Liver (tissue), 9 donors: ENCODE results near the gene SLC9A1. TPM values are rescaled to one million over a fixed set of nuclear protein-coding genes. Genes with fewer than 3 reads are reported as not detected.

Experiments
- DNase-seq: peaks from one replicate; pipeline ENCODE4 v3.0.0-alpha.2; 2017; ENCODE audit warnings: low spot score
- H3K27ac ChIP-seq, 2 donors: one replicate each; pipeline ENCODE4 v1.7.0; 2013; ENCODE audit warnings: inconsistent platforms in 2 of 2, low read length in 2 of 2, control low read depth in 1 of 2, low read depth in 1 of 2, mild to moderate bottlenecking in 1 of 2
- H3K27me3 ChIP-seq, 4 donors: one replicate each; pipeline versions ENCODE4 v1.6.1 to v1.7.0; 2013; ENCODE audit warnings: low read length in 3 of 4, inconsistent platforms in 1 of 4, mild to moderate bottlenecking in 1 of 4, moderate library complexity in 1 of 4; ENCODE audit not compliant: control insufficient read depth in 4 of 4, insufficient read depth in 4 of 4
- H3K36me3 ChIP-seq, 4 donors: one replicate each; pipeline versions ENCODE4 v1.6.1 to v1.7.0; 2013; ENCODE audit warnings: low read length in 3 of 4, mild to moderate bottlenecking in 3 of 4, low read depth in 1 of 4, moderate library complexity in 1 of 4; ENCODE audit not compliant: control insufficient read depth in 4 of 4, insufficient read depth in 3 of 4
- H3K4me1 ChIP-seq, 4 donors: one replicate each; pipeline versions ENCODE4 v1.6.1 to v1.7.0; 2013; ENCODE audit warnings: low read length in 3 of 4, mild to moderate bottlenecking in 3 of 4, moderate library complexity in 1 of 4; ENCODE audit not compliant: control insufficient read depth in 4 of 4, insufficient read depth in 4 of 4
- H3K4me3 ChIP-seq, 3 donors: one replicate each; pipeline versions ENCODE4 v1.6.1 to v1.7.0; 2013; ENCODE audit warnings: low read length in 3 of 3, control low read depth in 1 of 3, low read depth in 1 of 3, mild to moderate bottlenecking in 1 of 3
- H3K9ac ChIP-seq, 2 donors: one replicate each; pipeline ENCODE4 v1.7.0; 2013; ENCODE audit warnings: low read length in 2 of 2, mild to moderate bottlenecking in 2 of 2, moderate library complexity in 2 of 2, control low read depth in 1 of 2, low read depth in 1 of 2
- H3K9me3 ChIP-seq, 4 donors: one replicate each; pipeline versions ENCODE4 v1.6.1 to v1.7.0; 2013; ENCODE audit warnings: low read length in 3 of 4; ENCODE audit not compliant: control insufficient read depth in 4 of 4
- EGR1 ChIP-seq, 2 donors: IDR thresholded peaks; 2 replicates each; pipeline ENCODE4 v1.6.1; 2016 to 2018; ENCODE audit warnings: antibody characterized with exemption in 2 of 2, low read depth in 2 of 2
- FOXA1 ChIP-seq: IDR thresholded peaks from 2 replicates; pipeline ENCODE4 v1.6.1; 2016; ENCODE audit warnings: antibody characterized with exemption
- FOXA2 ChIP-seq: IDR thresholded peaks from 2 replicates; pipeline ENCODE4 v1.6.1; 2016; ENCODE audit warnings: antibody characterized with exemption
- HNF4A ChIP-seq, 2 donors: conservative IDR thresholded peaks; 2 replicates each; pipeline ENCODE4 v1.6.1; 2016; ENCODE audit warnings: antibody characterized with exemption in 2 of 2, mild to moderate bottlenecking in 2 of 2
- HNF4G ChIP-seq: IDR thresholded peaks from 2 replicates; pipeline ENCODE4 v1.6.1; 2016; ENCODE audit warnings: antibody characterized with exemption
- MAX ChIP-seq: IDR thresholded peaks from 2 replicates; pipeline ENCODE4 v1.6.1; 2016; ENCODE audit warnings: antibody characterized with exemption
- RAD21 ChIP-seq, 2 donors: IDR thresholded peaks; 2 replicates each; pipeline ENCODE4 v1.6.1; 2016; ENCODE audit warnings: antibody characterized with exemption in 2 of 2, mild to moderate bottlenecking in 2 of 2
- RXRA ChIP-seq, 2 donors: IDR thresholded peaks; 2 replicates each; pipeline ENCODE4 v1.6.1; 2017 to 2018; ENCODE audit warnings: antibody characterized with exemption in 2 of 2, mild to moderate bottlenecking in 1 of 2
- TAF1 ChIP-seq: conservative IDR thresholded peaks from 2 replicates; pipeline ENCODE4 v1.6.1; 2016; ENCODE audit warnings: antibody characterized with exemption, mild to moderate bottlenecking
- YY1 ChIP-seq: IDR thresholded peaks from 2 replicates; pipeline ENCODE4 v1.6.1; 2016; ENCODE audit warnings: antibody characterized with exemption, mild to moderate bottlenecking
- WGBS: extraction: QIAGEN DNeasy Blood & Tissue Kit; methylation state at CpG from one replicate; pipeline ENCODE4 v1.1.7; 2013; 5-methylcytosine and 5-hydroxymethylcytosine counted together
- polyA plus RNA-seq, 2 donors: library from polyadenylated mRNA; stranded (reverse) in 1 of 2; unstranded in 1 of 2; fragments of 200-250 nt in 1 of 2; fragments of >200 nt in 1 of 2; fragmentation: Nextera tagmentation in 1 of 2; extraction: Ambion mirVana in 1 of 2; gene quantifications; one replicate each; pipeline versions ENCODE4 v1.2.1 to v1.2.3, GENCODE V29; 2013 to 2015
- total RNA-seq, 2 donors: library from RNA; depleted of rRNA; stranded (reverse); fragments of >200 nt; gene quantifications; one replicate each; pipeline ENCODE4 v1.2.3, GENCODE V29; 2014
- TF ChIP-seq, protein P1 (sequence below): IDR thresholded peaks from 2 replicates; pipeline ENCODE4 v1.6.1; 2016; ENCODE audit warnings: antibody characterized with exemption, mild to moderate bottlenecking
- TF ChIP-seq, protein P2 (sequence below): IDR thresholded peaks from 2 replicates; pipeline ENCODE4 v1.6.1; 2016; ENCODE audit warnings: antibody characterized with exemption
- TF ChIP-seq, protein P3 (sequence below): IDR thresholded peaks from 2 replicates; pipeline ENCODE4 v1.6.1; 2016; ENCODE audit warnings: antibody characterized with exemption
- donor health status: healthy.
- donor health status: healthy.
- donor health status: healthy.
- donor health status: healthy.
- donor health status: healthy.

SLC9A1 gene
- total and polyA plus RNA-seq, 4 donors, result 1.3 to 3.2 (median 1.5) TPM

GRCh38 chr1:27116697-27117096 is 38.2 kb downstream of the SLC9A1 start:
- H3K4me1 ChIP-seq, result peaks cover 6 to 24% (median 17%) of the 10 kb centered on the region in 4 donors
- no peaks in the 10 kb centered on the region for H3K27me3 ChIP-seq

GRCh38 chr1:27116232-27116631 is 38.7 kb downstream of the SLC9A1 start:
- Histone ChIP-seq H3K27ac (no peak overlapping the region), H3K9ac (no peak overlapping the region), H3K4me1 (peaks cover 6 to 29% (median 19%) of the 10 kb centered on the region in 4 donors), H3K36me3 (no peaks in the 10 kb centered on the region), H3K27me3 (no peaks in the 10 kb centered on the region), H3K4me3 (no peak overlapping the region), H3K9me3 (no peaks in the 10 kb centered on the region)
- no peak for DNase-seq
- WGBS, result 79% methylated on average over 3 of the region's 3 CpGs
- no peak for TF ChIP-seq HNF4G
- peak; percentile 12 for TF ChIP-seq YY1

More at GRCh38 chr1:27116697-27117096, 38.2 kb downstream of the SLC9A1 start:
- Histone ChIP-seq H3K36me3 (no peaks in the 10 kb centered on the region), H3K9ac (no peak overlapping the region), H3K4me3 (no peak overlapping the region), H3K9me3 (no peaks in the 10 kb centered on the region), H3K27ac (no peak overlapping the region)
- no peak for DNase-seq
- TF ChIP-seq EGR1 (IDR thresholded peaks at IDR 0.05; ENCODE audit: low read depth in 2 of 2) (no peak), HNF4A (conservative IDR thresholded peaks at IDR 0.05) (no peak), YY1 (no peak), RXRA (IDR thresholded peaks at IDR 0.05) (no peak), MAX (no peak), FOXA1 (no peak), TAF1 (no peak)
- TF ChIP-seq, protein P1, sequence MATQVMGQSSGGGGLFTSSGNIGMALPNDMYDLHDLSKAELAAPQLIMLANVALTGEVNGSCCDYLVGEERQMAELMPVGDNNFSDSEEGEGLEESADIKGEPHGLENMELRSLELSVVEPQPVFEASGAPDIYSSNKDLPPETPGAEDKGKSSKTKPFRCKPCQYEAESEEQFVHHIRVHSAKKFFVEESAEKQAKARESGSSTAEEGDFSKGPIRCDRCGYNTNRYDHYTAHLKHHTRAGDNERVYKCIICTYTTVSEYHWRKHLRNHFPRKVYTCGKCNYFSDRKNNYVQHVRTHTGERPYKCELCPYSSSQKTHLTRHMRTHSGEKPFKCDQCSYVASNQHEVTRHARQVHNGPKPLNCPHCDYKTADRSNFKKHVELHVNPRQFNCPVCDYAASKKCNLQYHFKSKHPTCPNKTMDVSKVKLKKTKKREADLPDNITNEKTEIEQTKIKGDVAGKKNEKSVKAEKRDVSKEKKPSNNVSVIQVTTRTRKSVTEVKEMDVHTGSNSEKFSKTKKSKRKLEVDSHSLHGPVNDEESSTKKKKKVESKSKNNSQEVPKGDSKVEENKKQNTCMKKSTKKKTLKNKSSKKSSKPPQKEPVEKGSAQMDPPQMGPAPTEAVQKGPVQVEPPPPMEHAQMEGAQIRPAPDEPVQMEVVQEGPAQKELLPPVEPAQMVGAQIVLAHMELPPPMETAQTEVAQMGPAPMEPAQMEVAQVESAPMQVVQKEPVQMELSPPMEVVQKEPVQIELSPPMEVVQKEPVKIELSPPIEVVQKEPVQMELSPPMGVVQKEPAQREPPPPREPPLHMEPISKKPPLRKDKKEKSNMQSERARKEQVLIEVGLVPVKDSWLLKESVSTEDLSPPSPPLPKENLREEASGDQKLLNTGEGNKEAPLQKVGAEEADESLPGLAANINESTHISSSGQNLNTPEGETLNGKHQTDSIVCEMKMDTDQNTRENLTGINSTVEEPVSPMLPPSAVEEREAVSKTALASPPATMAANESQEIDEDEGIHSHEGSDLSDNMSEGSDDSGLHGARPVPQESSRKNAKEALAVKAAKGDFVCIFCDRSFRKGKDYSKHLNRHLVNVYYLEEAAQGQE, result no peak
- TF ChIP-seq, protein P2, sequence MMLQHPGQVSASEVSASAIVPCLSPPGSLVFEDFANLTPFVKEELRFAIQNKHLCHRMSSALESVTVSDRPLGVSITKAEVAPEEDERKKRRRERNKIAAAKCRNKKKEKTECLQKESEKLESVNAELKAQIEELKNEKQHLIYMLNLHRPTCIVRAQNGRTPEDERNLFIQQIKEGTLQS, result no peak

DNA sequence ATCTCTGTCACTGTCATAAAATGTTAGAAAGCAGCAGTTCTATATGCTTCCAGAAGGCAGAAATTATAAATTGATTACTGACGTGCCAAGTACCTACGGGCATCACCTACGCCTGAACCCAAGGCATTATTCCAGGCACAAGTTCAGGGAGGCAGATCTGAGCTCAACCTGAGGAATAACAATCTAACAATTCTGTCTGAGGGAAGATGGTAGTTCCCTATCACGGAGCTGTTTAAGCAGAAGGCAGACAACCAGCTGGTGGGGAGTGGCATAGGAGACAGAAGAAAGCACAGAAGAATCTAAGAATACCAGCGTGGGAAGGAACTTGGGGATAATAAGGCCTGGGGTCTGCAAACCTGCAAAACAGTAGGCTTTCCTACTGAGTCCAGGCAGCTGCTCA is 40.4 kb downstream of the SLC9A1 start:
- no peak overlapping the region for H3K4me3 ChIP-seq
- no peak for DNase-seq
- no peaks in the 10 kb centered on the region for H3K9me3 ChIP-seq
- WGBS, result 93% methylated on average over 5 of the region's 5 CpGs
- H3K4me1 ChIP-seq, result peaks cover 8 to 46% (median 31%) of the 10 kb centered on the region in 4 donors
- no peaks in the 10 kb centered on the region for H3K27me3 ChIP-seq
- H3K9ac ChIP-seq, result no peak overlapping the region
- TF ChIP-seq FOXA2 (no peak), RAD21 (IDR thresholded peaks at IDR 0.05) (no peak)
- TF ChIP-seq, protein P1, result no peak
- TF ChIP-seq, protein P3, sequence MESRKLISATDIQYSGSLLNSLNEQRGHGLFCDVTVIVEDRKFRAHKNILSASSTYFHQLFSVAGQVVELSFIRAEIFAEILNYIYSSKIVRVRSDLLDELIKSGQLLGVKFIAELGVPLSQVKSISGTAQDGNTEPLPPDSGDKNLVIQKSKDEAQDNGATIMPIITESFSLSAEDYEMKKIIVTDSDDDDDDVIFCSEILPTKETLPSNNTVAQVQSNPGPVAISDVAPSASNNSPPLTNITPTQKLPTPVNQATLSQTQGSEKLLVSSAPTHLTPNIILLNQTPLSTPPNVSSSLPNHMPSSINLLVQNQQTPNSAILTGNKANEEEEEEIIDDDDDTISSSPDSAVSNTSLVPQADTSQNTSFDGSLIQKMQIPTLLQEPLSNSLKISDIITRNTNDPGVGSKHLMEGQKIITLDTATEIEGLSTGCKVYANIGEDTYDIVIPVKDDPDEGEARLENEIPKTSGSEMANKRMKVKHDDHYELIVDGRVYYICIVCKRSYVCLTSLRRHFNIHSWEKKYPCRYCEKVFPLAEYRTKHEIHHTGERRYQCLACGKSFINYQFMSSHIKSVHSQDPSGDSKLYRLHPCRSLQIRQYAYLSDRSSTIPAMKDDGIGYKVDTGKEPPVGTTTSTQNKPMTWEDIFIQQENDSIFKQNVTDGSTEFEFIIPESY, result no peak
- TF ChIP-seq, protein P2, result no peak
- H3K36me3 ChIP-seq, result no peaks in the 10 kb centered on the region
- no peak overlapping the region for H3K27ac ChIP-seq
